ENCODE data around the gene DCANP1.

DCANP1 gene

GRCh38 chr5:135478938-135479337, 31.8 kb upstream of the DCANP1 start:
- no peak for DNase-seq

DNA sequence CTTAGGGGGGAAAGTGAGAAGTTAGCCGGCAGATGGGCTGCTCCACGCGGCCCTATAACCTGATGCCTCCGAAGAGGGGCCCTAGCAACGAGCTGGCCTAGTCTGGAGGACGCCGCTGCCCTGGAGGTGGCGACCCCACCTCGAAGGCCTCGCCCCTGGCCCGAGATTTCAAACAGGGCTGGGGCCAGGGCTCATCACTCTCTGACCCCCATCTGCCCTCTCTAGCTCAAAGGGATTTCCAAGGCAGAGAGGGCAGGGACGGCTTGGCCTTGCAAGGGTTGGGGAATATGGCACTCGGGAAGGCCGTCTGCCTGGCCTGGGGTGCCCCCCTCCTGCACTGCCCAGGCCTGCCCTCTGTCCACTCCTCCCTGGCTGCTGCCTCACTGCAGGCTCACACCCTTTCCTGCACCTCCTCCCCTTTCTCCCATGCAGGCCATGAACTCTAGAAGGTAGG, 30.5 kb upstream of the DCANP1 start:
- no peak for DNase-seq

DNA sequence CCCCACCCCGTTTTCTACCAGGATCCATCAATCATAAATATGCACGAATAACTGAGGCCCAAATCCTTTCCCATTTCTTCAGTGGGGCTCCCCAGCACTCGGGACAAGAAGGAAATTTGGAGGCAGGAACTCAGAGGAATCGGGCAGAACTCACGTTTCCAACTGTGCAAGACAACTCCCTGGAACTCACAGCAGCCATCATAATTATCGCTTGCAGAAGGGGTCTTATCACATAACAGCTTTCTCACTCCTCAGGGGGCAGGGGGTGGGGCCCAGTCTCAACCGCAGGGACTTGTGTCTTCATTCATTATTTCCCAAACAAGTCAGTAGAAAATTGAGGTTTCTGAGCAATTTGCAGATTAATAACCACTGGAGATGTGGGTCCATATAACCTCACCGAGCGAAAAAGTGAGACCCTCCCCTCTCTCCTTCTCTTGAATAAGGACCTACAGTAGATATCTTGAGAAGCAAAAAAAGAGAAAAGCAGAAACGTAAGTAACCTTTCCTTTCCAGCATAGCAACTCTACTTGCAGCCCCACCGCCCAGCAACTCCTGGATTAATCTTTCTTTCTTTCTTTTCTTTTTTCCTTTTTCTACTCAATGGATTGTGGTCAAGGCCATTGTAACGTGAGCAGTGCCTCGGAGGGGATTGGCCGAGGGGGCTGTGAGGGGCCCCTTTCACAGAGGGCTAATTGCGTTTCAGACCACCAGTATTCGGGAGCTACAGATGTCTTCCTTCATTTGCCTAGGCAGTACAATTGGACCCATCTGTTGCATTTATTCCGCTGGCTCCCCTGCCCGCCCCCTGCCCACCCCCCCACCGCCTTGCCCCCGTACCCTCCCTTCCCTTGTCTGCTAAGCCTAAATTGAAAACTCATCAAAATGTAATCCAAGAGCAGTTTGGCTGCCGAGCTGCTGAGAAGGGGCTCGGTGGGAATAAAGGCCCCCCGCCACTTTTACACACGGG, 29.8 kb upstream of the DCANP1 start:
- no peak for DNase-seq

DNA sequence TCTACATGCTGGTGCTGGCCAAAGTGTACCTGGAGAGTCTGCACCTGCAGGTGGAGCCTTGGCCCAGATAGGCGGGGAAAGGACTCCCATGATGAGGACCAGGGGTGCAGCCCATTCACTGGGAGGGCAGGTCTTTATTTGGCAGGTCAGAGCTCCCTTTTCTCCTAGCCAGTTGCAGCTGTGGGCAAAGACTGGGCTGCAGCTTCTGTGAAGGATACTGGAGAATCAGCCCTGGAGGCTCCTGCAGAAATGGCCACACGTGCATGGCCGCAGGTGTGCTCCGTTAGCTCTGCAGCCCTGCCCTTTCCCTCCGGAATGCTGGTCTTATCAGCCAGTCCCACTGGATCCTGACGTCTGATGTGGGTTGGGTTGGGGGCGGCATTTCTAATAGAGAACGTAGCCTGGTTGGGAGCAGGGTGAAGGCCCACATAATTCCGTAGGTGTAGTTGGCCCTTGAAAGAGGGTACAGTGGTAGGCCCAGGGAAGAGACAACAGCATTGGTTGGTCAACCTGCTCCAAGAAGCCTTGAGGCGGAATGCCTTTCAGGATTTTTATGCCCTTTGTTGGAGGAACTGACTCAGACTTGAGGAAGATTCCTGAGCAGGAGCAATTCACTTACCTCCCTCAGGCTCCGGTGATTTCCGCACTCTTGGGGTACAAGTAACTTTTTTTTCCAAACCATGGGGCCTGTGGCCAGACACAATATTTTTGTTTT, 27.0 kb upstream of the DCANP1 start:
- no peak for DNase-seq

DNA sequence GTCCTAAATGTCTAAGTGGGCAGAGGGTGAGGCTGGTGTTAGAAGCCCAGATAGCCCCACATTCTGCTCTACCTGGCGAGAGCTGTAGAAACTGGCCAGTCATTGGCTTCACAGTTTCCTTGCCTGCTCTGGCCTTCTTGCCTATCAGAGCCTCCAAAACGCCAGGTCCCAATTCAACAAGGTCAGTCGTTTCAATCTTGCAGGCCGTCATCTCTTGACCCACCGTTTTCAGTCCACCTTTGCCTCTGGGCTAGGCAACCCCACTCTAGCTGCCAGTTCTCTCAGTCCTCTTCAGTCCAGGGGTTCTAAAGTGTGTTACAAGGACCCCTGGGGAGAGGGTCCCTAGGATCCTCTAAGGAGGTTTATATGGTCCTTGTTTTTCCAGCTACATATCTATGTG, 25.0 kb upstream of the DCANP1 start:
- no peak for DNase-seq

DNA sequence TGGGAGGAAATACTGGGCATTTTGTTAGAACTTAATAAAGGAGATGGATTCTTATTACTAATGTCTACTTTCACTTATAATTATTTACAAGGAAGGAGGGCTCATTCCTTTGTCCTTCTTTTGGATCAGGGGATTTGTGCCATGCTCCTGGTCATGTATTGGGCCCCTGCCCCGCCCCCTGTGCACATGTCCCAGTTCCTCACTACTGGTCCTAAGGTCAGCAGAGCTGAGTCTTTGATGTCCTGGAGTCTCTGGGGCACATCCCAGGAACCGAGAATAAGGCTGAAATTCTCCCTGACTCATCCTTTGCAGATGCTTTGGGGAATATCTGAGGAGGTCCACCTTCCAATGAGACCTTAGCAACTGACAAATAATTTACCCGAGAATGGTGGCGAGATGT, 24.6 kb upstream of the DCANP1 start:
- DNase-seq, result no peak

DNA sequence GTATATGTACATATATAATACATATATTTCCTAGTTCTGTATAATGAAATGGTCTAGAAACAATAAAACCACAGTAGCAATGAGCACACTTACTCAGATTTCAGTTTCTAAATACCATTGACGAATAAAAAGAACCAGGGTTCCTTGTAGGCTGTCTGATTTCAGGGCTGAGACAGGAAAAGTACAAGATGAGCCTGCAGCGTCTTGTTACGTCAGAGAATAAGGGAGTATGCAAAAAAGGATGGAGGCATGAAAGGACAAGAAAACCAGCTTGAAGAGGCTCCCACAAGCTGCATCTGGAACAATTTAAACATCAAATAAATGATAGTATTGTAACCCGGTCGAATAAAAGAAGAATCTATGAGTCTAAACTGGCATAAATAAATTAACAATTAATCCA, 22.8 kb upstream of the DCANP1 start:
- DNase-seq, result no peak

GRCh38 chr5:135468541-135468940, 21.4 kb upstream of the DCANP1 start:
- DNase-seq, result no peak

DNA sequence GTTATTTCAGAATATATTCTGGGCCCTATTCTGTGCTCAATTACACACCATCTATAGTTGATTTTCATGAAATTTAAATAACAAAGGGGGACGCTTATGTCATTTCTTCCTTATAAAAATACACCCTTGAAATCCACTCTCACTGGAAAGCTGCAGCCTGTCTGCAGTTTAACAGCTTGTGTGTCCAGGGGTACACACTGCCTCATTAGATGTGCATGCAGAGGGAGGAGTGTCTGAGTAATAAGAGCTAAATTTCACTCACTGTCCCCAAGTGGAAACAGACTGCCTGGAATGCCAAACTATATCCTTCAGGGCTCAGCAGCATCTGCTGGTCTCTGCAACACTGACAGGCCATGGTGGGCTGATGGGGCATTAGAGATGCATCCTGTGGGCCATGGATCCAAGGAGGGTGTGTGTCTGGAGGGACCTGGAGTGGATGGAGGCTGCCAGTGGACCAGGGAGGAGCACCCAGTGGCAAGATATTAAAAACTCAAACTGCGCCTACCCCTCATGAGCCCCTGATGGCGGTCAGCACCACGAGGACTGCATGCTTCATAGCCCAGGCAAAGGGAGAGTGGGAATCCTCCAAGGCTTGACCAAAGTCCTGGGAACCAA, 20.8 kb upstream of the DCANP1 start:
- DNase-seq, result no peak

GRCh38 chr5:135467051-135467625, 20.0 kb upstream of the DCANP1 start:
- no peak for DNase-seq

DNA sequence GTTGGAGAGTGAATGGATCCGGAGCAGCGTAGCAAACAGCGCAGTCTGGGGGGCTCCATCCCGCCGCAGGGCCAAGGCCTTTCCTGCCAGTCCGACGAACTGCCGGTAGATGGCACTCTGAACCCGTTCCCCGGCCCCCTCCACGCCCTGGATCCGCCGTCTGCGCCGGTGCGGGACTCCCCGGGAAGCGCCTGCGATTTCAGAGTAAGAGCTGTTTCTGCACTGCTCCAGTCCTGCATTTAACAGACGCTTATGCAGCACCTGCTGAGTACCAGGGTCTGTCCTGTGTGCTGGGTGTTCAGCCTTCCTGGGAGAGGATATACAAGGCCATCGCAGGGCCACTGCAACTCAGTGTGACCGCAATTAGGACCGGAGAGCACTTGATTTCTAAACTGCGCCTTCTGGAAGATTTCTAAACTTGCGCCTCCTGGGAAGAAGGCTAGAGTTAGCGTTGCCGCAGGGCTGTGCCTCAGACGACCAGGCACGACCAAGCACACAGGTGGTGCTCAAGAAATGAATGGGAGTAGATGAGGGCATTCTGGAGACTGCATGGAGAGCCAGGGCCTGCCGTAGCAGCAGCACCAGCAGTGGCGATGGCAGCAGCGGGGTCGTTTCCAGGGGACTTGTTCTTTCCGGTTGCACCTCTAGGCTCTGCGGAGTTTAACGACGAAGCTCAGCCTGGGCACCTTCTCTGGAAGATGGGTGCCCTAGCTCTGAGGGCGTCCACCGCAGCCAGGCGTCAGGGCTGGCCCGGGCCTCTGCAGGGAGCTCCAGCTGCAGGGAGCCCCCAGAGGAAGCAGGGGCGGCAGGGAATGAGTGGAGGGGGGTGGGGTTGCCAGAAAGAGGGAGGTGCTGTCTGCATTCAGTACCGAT, 19.3 kb upstream of the DCANP1 start:
- peak; percentile 90 for DNase-seq

GRCh38 chr5:135465391-135466122, 18.4 kb upstream of the DCANP1 start:
- no peak for DNase-seq

DNA sequence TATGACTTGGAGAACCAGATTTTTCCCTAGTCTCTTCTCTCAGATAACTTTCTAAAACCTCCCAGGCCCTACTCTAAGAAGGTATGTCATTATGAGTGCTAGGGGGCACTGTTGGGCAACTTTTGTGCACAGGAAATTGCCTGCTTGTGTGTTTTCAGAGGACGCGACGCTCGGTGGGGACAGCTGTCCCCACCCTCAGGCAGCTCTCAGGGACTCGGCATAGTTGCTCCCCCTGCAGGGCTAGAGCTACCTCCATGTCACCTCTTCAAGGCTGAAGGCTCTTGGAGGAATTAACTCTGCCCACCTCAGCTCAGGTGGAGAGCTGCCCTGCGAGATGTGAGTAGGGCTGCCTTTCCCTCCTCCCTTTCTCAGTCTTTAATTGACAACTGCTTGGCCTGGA, 15.2 kb upstream of the DCANP1 start:
- peak; percentile 77 for DNase-seq

GRCh38 chr5:135461481-135462151, 14.5 kb upstream of the DCANP1 start:
- no peak for DNase-seq

DNA sequence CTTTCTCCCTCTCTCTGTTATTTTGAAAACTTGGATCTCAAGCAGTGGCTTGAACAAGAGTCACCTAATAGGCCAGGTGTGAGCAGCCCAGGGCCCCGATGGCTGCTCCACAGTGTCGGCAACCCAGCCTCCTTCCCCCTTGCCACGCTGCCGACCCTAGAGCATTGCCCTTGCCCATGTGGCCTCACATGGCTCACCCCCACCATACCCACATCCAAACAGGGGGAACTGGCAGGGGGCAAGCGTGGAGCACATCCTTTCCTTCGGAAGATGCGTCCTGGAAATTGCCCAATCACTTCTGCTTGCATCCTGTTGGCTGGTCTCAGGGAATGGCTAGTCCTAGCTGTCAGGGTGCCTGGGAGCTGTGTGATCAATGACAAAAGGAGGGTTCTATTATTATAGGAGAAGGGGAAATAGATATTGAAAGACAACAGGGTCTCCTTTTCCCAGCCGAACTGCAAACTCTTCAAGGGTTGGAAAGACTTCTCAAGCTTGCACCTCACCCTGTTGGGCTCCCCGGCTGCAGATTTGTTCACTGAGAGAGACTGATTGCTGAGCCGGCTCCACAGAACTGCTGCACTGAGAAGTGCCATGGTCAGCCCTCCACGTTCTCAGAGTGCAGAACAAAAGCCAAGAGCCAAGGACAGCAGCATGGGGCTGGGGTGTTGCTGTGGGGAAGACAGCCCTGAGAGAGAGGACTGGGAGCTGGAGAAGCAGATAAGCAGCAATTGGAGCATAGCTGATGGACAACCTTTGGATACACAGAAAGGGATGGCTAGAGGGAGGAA, 13.3 kb upstream of the DCANP1 start:
- no peak for DNase-seq

DNA sequence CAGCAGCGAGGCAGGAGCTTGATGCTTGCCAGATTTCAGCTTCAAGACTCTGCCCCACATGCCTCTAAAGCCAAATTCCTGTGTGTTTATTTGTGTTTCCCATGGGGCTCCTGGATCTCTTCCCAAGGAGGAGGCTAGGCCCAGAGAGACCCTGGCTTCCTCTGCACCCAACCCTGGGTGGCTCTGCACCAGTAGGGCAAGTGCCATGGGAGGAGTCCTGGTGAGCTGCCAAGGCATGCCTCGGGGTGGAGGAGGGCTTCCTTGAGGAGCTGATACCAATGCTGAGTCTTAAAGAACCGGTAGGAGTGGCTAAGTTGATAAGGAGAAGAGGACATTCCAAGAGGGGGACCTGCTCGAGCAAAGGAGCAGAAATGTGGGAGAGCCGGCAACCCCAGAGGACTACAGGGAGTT, 11.8 kb upstream of the DCANP1 start:
- no peak for DNase-seq

DNA sequence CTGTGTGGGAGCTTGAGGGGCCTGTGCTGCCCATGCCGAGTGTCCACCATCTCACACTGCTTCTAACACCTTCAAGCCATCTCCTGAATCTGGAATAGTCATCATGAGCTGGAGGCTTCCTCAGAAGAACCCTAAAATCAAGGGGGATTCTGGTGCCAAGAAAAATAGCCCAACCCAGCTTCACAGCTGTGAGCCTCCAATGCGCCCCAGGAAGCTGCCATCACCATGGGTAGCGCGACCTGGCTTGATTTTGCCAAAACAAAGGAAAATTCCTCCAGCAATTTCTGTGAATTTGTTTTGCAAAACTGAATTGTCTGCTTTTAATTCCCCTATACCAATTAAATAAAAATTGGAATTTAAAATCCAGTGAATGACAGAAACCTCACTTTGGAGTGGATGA, 11.2 kb upstream of the DCANP1 start:
- DNase-seq, result no peak

DNA sequence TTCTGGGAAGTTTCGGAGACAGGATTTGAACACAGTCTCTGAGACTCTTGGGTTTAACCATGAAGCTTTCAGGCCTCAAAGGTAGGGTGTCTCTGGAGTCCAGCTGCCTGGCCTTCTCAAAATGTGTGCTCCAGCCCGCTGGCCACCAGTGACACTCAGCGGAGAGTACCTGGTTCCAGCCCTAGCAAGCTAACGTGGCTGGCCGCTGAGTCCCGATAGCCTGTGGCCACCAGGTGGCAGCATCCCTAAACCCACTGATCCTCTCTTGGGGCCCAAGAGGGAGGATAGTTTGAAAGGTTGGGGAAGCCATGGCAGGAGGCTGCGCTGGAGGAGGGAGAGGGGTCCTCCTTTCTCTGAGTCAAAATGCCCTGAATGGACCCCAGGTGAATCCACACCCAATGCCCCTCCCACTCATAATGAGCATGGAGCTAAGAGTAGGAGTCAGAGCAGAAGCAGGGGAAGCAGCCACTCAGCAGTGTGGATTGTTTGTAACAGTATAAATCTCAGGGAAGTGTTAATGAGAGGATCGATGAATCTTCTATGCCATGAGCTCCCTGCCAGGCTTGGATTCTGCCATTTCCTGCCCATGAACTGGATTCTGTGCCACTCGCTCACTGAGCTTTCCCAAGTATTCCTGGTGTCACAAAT, 10.4 kb upstream of the DCANP1 start:
- peak; percentile 77 for DNase-seq

Measured in suppressor macrophage treated with lipopolysaccharide for 4 hours (primary cell).